Measurements from ENCODE around the gene WTIP. TPM values are rescaled to one million over a fixed set of nuclear protein-coding genes. Genes with fewer than 3 reads are reported as not detected.

WTIP gene
- 12.9 and 17.8 TPM in 2 replicates for total RNA-seq

GRCh38 chr19:34480971-34481841 is at the start of gene WTIP:
Gene WTIP (plus strand): TSS chr19:34481758. CDS start chr19:34481975, 217 bp downstream.

Other genes starting within 250 kb of the WTIP start
- 4.8 and 6.8 TPM in 2 replicates for gene GARRE1, start 227.2 kb upstream of the WTIP start, total RNA-seq
- gene GPI, start 116.6 kb upstream of the WTIP start, total RNA-seq = 224 and 233 TPM in 2 replicates
- gene PDCD2L, start 77.4 kb upstream of the WTIP start, total RNA-seq = 15.1 and 15.2 TPM in 2 replicates
- gene UBA2, start 53.4 kb upstream of the WTIP start, total RNA-seq = 116 and 132 TPM in 2 replicates
- gene SCGB2B2, start 195.4 kb downstream of the WTIP start, total RNA-seq = under 0.01 and 0.20 TPM in 2 replicates
- gene ZNF302, start 195.9 kb downstream of the WTIP start, total RNA-seq = 13.1 and 13.2 TPM in 2 replicates